Activated CD8-positive, alpha-beta memory T cell treated with anti-CD3 and anti-CD28 coated beads for 48 hours (primary cell): Measurements from ENCODE around the gene KCNIP1.

Experiments
- DNase-seq, 3 experiments: peaks; one replicate each; pipeline ENCODE4 v3.0.0-alpha.2; 2020; ENCODE audit warnings: low read depth in 2 of 3, low spot score in 2 of 3

The KCNIP1 gene

DNA sequence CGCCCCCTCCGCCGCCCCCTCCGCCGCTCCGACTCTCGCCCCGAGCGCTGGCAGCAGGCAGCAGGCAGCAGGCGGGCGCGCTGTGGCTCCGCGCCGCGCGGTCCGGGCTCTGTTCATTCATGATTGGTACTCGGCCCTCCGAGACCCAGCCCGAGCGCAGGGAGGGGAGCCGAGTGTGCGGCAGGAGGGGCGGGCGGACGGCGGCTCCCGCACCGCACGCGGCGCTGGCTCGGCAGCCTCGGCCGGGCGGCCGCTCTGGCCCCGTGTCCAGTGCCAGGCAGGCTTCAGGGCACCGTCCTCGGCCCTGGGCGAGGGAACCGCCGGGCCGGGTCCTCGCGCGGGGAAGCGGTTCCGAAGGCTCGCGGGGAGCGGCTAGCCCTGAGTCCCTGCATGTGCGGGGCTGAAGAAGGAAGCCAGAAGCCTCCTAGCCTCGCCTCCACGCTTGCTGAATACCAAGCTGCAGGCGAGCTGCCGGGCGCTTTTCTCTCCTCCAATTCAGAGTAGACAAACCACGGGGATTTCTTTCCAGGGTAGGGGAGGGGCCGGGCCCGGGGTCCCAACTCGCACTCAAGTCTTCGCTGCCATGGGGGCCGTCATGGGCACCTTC lies at the start of gene KCNIP1:
Gene KCNIP1 (plus strand): TSS at position 31 of the 607 bp plus-strand sequence.
- no peak for DNase-seq

DNA sequence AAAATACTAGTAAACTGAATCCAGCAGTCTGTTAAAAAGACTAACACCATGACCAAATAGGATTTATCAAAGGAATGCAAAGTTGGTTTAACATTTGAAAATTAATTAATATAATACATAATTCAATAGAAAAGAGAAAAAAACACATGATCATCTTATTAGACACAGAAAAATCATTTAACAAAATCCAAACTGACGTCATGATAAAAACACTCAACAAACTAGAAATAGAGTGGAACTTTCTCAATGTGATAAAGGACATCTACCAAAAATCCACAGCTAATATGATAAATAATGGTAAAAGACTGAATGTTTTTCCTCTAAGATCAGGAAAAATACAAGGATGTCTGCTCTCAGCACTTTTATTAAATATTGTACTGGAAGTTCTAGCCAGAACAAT lies 40.4 kb upstream of the KCNIP1 start:
- DNase-seq = no peak

DNA sequence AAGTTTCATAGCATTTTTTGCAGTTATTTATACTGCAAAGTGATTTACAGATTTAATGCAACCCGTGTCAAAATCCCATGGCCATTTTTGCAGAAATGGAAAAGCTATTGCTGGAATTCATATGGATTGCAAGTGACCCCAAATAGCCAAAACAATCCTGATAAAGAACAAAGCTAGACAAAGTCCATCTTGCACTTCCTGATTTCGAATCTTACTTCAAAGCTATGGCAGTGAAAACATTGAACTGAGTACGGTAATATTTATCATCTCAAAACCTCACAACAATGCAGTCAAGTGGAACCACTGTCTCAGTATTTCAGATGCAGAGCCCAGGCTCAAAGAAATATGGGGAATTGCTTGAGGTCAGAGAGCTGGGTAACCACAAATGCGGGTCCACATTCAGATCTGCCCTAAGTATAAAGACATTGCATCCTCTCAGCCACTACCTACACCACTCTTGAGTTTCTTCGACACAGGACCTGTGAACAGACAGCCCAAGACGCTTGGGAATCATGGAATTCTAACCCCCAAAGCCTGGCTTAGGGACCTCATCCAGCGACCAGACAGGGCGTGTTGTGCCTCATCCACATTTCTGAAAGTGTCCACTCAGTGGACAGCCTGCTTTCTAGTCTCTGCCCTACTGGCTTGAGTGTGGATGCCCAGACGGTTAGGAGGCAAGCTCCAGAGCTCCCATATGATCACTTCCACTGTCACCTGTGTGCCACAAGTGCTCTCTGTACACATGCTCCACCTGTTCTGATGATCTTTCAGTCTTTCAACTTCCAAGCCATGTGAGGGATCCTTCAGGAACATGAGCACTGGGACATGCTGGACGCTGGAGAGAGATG lies 39.3 kb upstream of the KCNIP1 start:
- DNase-seq = no peak

DNA sequence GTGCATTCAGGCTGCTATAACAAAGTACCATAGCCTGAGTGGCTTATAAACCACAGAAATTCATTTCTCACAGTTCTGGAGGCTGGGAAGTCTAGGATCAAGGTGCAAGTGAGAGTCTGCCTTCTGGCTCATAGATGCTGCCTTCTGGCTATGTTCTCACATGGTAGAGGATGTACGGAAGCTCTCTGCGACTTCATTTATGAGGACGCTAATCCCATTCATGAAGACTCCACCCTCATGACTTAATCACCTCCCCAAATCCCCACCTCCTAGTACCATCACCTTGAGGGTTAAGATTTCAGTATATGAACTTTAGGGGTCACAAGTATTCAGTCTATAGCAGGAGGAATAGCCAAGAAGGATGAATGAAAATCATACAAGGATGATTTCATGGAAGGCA lies 37.3 kb upstream of the KCNIP1 start:
- no peak for DNase-seq

DNA sequence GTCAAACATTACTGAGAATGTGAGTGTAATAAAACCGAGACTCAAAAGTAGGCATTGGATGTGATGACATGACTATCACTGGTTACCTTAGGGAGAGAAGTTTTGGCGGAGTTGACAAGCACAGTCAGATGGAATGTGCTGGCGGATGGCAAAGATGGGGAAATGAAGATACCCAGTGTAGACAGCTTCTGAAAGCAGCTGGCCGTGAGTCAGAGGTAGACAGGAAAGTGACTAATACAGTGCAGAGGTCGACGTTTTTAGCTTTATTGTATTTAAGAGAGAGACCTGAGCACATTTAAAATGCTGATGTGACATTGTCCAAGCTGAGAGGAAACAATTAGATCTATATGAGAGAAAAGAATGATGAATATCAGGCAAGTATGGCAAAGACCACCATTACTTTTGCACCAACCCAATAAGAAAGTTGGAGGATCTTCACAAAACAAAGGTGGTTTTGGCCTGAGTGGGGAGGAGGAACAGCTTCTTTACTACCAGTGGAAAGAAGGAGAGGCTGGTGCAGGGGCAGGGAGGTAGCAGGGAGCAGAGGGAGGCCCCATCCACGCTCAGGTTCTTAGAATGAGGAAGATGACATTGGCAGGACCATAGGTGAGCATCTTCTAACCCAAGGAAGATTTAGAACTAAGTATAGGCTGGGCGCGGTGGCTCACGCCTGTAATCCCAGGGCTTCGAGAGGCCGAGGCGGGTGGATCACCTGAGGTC lies 36.7 kb upstream of the KCNIP1 start:
- DNase-seq = no peak

DNA sequence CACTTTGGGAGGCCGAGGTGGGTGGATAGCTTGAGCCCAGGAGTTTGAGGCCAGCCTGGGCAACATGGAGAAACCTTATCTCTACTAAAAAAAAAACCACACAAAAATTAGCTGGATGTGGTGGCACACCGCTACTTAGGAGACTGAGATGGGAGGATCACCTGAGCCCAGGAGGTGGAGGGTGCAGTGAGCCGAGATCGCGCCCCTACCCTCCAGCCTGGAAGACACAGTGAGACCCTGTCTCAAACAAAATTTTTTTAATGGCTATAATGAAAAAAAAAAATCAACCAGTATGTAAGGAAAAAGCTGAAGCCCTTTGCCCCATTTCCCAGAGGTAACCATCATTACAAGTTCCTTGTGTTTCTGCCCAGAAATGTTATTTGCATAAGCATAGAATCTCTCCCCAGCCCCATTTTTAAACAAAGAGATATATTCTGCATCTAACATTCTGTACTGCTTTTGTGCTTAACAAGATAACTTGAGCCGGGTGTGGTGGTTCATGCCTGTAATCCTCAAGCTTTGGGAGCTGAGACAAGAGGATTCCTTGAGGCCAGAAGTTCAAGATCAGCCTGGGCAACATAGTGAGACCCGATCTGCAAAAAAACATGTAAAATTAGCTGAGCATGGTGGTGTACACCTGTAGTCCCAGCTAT lies 35.1 kb upstream of the KCNIP1 start:
- DNase-seq = no peak

DNA sequence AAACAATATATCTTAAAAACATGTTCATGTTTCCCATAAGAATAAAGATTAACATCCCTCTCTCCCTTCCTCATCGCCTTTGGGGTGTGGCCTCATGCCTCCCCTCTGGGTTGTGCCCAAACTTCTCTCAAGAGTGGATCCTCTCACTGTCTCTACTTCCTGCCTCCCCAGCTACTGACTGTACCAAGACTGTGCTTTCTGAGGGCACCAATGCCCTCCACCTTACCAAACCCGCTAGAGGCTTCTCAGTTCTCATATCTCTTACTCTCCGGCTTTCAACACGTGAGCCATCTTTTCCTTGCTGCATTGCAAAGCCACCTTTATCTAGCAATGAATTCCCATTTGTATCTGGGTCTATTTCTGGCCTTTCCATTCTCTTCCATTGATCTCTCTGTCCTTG lies 34.4 kb upstream of the KCNIP1 start:
- DNase-seq = no peak

DNA sequence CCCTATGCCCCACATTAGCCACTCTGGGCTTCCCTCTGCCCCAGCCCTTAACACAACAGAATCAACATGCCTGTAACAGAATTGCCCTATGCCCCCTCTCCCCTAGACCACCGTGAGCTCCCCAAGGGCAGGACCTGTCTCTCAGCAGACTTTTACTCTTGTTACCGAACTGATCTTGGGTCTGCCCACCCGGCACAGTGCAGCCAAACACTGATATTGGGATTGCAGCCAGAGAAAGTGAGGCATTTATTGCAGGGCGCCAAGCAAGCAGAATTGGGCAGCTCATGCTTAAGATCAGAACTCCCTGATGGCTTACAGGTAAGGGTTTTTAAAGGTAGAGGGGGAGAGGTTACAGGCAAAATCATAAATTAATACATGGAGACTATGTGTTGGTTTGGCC lies 33.5 kb upstream of the KCNIP1 start:
- no peak for DNase-seq

DNA sequence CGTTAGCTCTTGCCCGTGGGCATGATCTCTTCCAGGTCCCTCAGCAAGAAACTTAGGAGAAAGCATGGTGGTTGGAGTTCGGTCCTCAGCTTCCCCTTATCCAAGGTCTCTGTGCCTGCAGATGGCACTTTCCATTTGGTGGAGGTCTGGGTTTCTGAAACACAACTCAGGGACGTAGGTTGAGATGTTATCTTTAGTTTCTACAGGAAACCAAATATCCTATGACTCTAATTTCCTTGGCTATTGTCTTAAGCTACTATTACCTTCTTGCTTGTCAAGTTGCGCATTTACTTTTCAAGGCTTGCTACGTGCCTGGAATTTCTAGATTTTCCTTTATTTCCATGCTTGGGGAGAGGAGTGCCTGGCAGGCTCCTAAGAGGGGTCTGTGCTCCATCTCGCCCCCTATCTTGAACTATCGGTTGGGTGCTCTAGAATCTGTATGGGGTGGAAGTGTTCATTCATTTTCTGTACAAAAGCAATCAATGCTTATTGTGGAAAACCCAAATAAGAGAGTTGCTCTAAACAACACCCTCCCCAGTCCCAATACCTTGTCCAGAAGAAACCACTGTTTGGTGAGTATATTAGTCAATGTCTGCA lies 32.9 kb upstream of the KCNIP1 start:
- no peak for DNase-seq

DNA sequence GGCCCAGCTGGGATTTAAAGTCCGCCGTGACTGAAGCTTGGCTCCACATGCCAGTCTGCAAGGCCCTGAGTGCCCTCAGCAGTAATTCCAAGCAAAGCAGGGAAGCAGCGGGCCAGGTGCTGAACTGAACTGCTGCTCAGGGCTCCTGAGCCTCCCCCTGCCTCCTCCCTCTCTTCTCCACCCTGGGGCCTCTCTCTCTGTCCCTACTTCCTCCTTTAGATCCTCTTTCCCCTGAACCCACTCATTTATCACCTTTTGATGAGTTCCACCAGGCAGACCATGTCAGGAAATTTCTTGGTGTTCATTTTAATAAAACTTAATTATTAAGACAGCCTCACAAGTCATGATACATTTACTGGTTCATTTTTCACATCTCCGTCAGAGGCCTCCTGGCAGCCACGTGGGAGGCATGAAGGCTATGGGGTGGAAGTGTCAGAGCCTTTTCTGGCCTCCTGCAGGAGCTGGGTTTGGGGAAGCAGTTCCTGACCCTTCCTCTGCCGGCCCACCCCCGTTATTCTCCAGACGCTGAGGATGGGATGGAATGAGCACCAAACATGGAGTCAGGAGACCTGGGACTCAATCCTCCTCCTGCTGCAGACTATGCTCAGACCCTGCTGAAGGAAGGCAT lies 32.2 kb upstream of the KCNIP1 start:
- DNase-seq = no peak

DNA sequence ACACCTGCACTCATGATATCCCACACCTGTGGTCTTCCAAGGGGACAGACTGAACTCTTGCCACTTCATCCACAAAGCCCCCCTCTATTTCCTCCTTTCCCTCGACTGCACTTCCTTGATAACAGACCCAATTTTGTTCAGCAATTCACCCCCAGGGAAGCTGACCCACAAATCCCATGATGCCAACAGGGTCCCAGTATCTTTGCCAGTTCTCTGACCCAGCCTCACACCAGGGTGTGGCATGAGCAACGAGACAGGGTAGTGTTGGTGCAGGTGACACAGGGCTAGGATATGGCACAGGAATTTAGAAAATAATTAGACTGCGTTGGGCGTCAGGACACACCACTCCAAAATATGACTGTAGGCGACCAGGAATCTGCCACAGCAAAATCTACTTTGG lies 30.2 kb upstream of the KCNIP1 start:
- no peak for DNase-seq

DNA sequence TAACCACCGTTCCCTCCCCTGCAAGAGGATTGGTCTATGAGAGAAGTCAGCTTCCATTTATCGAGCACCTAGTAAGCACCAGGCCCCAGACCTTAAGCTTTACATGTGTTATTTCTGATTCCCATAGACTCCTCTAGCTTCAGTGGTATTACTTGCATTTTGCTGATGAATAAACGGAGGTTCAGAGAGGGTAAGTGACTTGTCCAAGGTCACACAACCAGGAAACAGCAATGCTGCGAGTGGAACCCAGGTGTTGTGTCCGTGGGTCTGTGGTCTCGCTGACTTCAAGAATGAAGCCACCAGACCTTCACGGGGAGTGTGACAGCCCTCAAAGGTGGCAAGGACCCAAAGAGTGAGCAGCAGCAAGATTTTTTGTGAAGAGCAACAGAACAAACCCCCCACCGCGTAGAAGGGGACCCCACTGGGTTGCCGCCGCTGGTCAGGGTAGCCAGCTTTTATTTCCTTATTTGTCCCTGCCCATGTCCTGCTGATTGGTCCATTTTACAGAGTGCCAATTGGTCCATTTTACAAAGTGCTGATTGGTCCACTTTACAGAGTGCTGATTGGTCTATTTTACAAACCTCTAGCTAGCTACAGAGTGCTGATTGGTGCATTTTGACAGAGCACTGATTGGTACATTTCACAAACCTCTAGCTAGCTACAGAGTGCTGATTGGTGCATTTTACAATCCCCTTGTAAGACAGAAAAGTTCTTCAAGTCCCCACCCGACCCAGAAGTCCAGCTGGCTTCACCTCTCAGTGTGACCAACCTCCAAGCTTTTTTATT lies 29.1 kb upstream of the KCNIP1 start:
- no peak for DNase-seq

DNA sequence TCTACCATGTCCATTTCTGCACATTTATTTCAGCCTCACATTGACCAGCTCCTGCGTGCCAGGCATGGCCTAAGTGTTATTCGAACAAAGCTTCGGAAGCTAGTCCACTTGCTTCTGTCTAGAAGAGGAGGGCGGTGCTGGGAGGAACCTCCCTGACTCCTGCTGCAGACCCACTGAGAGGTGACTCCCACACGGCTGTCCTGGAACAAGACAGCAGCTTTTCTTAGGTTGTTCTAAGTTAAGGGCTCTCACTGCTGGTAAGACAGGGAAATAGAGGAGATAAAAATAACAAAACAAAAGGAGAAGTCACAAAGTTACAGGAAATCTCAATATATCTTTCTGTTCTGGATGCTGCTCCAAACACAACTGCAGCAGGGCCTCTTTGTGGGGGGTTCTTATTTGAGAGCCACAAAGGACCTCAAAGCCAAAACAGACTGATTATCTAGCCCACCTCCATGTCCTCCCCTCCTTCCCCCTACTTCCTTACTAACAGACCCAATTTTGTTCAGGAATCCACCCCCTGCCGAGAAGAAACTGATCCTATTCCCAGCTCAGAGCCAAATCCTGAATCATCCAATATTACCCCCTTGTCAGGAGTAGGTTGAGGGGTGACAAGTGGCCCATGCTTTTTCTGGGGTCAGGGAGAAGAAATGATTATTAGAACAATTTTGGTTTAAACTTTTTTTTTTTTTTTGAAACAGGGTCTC lies 28.4 kb upstream of the KCNIP1 start:
- no peak for DNase-seq

DNA sequence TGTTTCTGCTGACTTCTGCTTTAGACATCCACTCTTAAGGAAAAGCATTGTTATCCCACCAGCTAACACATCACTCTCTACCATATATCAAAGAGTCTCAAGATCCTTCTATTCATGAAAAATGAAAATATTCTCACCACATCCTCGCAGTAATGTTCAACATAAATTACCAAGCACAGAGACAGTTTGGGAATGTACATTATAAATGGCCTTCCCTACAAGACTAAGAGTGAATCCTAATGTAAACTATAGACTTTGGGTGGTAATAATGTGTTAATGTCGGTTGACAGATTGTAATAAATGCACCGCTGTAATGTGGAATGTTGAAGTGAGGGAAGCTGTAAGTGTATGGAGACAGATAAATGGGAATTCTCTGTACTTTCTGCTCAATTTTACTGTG lies 27.1 kb upstream of the KCNIP1 start:
- DNase-seq = no peak

DNA sequence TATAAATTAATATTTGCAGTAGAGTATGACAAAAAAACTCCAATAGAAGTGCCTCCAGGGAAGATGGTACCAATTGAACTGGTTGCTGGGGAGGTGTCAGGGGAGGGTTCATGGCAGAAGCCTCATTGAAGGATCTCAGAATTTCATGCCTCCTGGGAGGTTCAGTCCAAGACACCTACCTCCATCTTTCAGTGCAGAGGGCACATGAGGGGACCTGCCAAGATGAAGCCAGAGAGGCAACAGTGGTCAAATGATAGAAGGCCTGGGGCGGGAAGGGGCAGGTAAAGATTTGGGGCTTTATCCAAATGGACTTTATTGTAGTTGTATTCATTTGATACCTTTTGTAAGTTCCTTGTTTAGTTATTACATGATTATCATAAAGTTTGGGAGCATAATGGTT lies 25.9 kb upstream of the KCNIP1 start:
- DNase-seq = no peak

DNA sequence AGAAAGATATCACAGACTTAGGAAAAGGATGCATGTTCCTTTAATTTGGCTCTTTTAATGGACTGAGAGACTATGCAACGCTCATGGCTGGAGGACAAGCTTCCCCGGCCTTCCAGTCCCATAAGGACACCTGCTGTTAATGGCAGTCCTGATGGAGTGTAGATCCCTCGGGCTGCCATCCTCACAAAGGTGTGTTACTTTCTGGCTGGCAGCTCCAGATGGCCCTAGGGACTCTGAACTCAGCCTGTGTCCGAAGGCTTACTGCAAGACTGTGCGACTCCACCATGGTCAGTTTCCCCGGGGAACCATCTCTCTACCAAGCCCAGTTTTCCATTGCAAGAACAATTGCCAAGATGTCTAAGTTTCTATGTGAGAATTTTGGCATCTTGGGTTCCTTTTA lies 25.5 kb upstream of the KCNIP1 start:
- DNase-seq = no peak

DNA sequence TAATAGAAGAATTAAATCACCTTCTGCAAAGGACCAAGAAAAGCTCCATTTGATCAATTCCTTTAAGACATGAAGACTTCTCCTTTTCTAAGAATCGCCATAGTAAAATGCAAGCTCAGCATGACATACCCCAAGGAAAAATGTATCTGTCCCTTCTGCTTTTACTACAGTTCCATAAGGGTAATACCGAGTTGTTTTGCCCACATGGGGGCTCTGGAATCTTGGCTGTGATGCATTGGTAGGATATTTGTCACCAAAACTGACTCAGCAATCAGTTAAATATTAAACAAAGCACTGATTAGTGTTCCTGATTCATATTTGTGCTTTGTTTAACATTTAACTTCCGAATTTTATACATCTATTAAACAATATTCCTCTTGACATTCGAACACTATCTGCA lies 24.3 kb upstream of the KCNIP1 start:
- DNase-seq = no peak

DNA sequence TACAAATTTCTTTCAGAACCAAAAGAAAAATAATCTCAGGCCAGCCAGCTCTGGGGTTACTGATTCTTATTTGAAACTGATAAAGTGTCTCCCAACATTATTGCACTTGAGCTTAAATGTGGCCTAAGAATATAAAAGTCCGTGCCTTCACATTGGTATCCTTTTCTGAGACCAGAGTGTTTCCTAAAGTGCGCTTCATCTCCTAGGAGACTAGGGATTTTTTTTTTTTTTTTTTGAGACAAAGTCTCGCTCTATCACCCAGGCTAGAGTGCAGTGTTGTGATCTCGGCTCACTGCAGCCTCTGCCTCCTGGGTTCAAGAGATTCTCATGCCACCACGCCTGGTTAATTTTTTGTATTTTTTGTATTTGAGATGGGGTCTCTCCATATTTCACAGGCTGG lies 23.6 kb upstream of the KCNIP1 start:
- DNase-seq = no peak

DNA sequence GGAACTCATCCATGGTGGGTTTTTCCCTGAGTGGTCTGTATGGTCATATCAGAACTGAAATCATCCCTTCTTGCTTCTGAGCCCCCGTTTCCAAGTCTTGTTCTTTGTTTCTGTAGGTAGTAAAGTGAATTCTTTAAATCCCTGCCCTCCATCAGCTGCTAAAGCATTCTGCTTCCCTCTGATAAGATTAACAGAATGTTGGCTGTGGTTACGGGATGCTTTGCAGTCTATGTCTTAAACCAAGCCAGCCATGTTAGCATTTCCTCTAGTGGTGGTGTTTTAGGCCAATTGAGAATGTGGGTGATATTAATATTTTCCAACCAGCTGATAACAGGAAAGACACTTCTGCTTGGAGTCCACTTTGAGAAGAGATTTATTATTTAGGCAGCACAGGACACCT lies 22.0 kb upstream of the KCNIP1 start:
- DNase-seq = no peak

DNA sequence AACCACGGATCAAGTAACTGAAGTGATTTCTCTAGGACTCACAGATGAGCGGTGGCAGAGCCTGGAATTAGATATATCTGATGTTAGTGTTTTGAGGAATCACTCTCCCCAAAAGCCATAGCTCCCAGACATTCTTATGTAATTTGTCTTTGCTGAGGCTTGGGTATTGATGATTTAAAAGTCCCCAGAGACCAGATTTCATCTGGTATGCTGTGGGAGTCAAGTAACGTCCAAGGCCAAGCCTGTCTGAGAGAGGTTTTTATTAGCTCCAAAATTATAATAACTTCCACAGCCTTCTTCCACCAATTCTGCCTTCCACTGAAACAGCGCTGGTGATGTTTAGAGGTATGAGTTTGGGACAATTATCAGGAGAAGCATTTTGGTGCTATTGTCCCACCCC lies 21.3 kb upstream of the KCNIP1 start:
- no peak for DNase-seq
